ENCODE data around the gene PRSS27.
A peak's percentile ranks its signal among the peaks of the same experiment; 100 is the strongest.
"Not testable (repeated sequence)": the region's sequence is repeated elsewhere in the genome, so short reads cannot be mapped to it uniquely, and the experiment has no call there.

The PRSS27 gene

GRCh38 chr16:2721634-2722173 is 1.7 kb upstream of the PRSS27 start:
- DNase-seq = not testable (repeated sequence)

GRCh38 chr16:2720719-2721633 is 952 bp upstream of the PRSS27 start:
- peak; percentile 92 for DNase-seq

DNA sequence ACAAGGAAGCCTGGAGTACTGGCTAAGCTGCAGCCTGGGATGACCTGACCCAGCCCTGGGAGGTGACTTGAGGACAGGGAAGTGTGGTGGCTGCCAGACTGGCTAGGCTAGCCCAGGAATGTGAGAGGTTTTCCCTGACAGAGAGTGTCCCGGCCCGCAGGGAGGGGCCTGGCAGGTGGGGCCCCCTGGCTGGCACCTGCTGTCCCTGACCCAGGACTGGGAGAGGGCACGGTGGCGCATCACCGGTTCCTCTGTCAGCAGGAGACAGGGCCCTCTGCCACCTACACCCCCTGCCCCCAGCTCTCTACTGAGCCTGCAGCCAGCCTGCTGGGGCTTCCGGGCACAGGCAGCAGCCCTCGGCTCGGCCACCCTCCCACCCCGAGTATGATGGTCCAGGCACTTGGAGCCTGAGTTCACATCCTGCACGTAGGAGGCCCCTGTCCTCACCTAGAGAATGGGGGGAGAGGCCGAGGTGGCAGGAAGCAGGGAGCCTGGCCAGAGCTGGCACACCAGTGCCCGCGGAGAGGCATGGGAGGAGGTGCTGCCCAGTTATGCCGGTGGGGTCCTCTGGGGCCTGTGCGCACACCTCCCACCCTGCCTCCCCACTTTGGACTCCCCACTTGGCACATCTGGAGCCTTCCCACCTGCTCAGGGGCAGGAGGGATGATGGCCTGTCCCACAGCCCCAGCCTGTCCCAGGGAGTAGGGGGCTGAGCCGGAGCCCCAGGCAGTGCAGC is 528 bp downstream of the PRSS27 start:
- no peak for DNase-seq

- no peak for DNase-seq
These were observed 2.4 kb downstream of the PRSS27 start for GRCh38 chr16:2717383-2718263.

- DNase-seq = no peak
These were observed 3.1 kb downstream of the PRSS27 start for GRCh38 chr16:2716948-2717347.

- no peak for DNase-seq
These were observed 3.8 kb downstream of the PRSS27 start for GRCh38 chr16:2715966-2716885.

DNA sequence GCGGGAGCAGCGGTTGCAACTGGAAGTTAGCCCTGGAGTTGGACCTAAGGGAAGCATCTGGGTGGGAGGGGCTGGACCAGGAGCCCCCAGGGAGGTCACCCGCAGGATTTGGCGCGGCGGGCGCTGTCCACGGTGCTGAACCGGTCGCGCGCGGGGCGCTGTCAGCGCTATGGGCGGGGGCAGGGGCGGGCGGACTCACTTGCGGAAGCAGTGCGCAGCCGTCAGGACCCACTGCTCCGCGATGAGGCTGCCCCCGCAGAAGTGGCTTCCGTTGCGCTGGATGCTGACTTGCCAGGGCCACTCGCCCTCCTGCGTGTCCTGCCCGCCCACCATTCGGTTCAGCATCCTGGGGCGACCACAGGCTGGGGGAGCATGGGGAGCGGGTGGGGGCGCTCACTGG is 4.5 kb downstream of the PRSS27 start:
- DNase-seq = peak; percentile 85

GRCh38 chr16:2715064-2715463 is 5.0 kb downstream of the PRSS27 start:
- DNase-seq = no peak

DNA sequence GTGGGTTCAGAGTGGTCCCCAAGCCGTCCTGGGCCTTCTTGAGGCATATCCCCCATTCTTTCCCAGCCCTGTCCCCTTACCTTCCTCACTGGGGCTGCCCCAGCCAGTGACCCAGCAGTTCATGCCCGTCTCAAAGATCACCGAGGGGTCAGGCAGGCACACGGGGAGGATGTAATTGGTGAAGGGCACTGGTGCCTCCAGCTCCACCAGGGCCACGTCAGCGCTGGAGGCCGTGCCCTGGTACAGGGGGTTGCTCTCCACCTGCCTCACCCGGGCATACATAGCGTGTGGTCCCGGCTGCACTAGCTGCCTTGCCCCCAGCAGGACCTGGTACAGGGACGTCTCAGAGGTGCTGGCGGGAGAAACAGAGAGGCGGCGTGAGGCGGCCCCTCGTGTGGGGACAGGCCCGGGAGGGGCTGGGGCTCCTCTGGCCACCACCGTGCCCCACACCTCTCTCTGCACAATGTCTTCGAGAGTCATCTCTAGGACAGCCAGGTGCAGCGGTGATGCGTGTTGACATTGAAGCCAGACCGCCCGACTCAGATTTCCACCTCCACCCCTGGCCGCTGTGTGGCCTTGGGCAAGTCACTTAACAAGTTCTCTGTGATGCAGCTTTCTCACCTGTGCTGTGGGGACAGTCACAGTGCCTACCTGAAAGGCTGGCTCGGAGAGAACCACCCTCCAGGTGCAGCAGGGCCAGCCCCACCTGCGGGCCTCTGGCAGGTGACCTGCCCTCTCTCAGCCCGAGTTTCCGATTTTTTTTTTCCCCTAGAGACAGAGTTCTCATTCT is 5.8 kb downstream of the PRSS27 start:
- DNase-seq = no peak

GRCh38 chr16:2713523-2713922 is 6.5 kb downstream of the PRSS27 start:
- no peak for DNase-seq

DNA sequence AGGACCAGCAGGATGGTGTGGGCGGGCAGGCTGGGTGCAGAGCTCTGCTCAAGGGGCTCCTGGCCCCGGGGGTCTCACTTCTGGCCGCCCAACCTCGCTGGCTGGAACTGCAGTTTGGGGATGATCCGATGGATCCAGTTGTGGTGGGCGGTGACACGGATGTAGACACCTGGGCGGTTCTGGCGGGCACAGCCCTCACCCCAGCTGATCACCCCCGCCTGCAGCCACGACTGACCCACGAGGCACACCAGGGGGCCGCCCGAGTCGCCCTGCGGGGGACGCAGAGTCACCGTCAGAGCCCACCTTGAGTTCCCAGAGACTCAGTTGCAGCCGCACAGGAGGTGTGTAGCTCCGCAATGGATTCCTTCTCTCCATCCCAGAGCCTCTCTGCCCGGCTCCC is 7.5 kb downstream of the PRSS27 start:
- DNase-seq = no peak

GRCh38 chr16:2712063-2712441 is 8.0 kb downstream of the PRSS27 start:
- DNase-seq = no peak

DNA sequence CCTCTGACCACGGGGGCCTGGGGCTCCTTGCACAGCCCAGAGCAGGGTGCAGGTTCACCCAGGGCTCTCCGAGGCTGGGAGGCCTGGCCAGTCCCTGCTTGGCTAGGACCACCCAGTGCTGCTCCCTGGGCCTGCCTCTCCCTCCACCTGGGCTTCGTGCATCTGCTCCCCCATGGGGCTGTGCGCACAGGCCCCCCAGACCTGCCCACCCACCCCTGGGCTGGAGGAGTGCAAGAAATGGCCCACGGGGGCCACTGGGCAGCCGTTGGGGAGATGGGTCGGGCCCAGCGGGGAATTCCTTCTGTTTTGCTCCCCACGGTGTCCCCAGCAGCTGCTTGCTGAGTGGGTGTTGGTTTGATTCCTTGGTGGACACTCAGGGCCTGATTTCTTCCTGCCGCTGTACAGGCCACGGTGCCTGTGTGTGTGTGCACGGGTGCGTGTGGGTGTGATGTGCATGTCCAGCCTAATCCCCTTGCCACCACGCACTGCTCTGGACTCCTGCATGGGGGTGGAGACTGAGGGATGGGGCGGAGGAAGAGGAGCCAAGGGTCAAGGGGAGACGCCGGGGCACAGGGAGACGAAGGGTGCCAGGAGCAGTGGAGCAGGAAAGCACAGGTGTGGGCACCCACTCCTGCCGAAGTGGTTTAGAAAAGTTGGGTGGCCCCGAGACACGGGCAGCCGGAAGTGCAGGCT is 8.5 kb downstream of the PRSS27 start:
- no peak for DNase-seq

DNA sequence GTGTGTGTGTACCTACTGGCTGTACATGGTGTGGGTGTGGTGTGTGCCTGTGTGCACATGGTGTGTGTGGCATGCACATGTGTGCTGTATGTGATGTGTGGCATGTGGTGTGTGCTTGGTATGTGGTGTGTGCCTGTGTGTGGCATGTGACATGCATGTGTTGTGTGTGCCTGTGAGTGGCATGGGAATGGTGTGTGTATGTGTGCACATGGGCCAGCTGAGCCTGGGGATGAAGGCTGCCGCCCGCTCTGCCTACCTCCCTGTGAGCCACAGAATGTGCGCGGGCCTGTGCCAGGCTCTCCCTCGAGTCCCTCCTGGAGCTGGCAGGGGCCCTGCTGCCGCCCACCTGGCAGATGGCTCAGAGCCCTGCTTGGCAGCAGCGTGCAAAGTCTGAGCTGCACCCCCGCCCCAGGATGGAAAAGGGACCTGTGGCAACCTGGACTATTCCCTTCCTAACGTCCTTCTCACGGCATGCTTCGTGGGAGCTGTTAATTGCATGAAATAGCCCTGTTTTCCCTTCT is 9.3 kb downstream of the PRSS27 start:
- DNase-seq = no peak

- DNase-seq = no peak
These were observed 9.9 kb downstream of the PRSS27 start for GRCh38 chr16:2710021-2710710.

- DNase-seq = no peak
These were observed 10.4 kb downstream of the PRSS27 start for GRCh38 chr16:2709588-2709984.

DNA sequence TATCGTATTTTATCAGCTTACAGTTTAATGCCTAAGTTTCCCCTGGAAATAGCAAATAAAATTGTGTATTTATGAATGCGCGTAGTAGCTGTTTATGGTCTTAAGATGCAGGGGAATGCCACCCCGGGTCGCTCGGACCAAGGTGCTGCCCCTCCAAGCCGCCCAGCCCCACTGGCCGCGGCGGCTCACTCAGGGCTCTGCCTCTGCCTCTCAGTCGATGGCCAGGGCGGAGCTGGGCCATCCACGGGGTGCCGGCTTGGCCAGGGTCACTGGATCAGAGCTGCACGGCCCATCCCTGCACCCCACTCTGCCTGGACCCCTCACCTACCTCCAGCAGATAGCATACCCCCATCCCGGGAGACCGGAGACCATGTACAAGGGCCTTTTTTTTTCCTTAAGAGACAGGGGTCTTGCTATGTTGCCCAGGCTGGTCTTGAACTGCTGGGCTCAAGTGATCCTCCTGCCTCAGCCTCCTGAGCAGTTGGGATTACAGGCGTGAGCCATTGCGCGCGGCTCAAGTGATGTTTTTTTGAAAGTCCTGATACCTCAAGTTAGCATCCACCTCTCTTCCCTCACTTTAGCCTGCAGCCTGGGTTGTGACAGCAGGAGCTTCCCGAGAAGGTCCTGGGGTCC is 11.0 kb downstream of the PRSS27 start:
- DNase-seq = no peak

DNA sequence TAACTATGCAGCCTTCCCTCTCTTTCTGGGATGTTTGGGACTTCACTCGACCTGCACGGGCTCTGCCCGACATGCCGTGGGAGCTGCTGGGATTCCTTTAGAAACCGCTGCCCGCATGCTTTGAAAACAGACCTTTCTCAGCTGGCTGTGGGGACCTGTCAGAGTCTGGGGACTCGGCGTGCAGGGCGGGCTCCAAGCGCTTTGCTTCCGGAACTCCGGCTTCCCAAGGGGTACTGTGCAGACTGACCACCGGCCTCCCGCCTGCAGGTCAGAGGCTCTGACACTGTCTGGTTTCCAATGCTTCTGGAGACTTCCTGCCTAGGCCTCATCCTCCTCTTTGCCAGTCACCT is 11.8 kb downstream of the PRSS27 start:
- DNase-seq = no peak
